Measurements from ENCODE around the gene SAMD3. TPM values are rescaled to one million over a fixed set of nuclear protein-coding genes. Genes with fewer than 3 reads are reported as not detected.
A peak's percentile ranks its signal among the peaks of the same experiment; 100 is the strongest.
"Not testable (repeated sequence)": the region's sequence is repeated elsewhere in the genome, so short reads cannot be mapped to it uniquely, and the experiment has no call there.

Gene SAMD3, protein sequence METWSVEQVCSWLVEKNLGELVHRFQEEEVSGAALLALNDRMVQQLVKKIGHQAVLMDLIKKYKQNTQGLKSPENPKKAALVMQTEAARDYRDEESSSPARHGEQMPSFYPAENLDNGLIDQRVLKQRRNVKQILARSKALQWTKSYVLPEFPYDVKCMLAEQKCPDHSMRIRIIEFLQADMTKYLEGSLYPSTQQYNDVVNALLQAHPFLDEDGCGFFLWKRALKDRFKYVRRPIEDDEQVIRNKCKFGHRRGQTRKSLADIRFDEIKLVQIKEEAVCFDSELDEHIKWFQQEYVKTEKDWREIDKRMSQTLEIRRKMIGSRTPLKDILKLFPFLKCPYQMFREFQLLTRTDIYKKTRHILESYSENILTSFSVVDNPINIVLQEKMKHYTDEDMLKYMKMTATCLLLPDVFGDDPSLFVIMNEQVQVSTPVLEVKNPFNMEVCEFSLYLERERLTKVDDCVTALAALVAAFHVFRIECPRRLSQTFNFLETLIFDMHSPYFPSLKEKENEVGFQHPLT
- total RNA-seq (ENCODE audit: insufficient read depth, low replicate concordance), result 9.1 TPM

DNA sequence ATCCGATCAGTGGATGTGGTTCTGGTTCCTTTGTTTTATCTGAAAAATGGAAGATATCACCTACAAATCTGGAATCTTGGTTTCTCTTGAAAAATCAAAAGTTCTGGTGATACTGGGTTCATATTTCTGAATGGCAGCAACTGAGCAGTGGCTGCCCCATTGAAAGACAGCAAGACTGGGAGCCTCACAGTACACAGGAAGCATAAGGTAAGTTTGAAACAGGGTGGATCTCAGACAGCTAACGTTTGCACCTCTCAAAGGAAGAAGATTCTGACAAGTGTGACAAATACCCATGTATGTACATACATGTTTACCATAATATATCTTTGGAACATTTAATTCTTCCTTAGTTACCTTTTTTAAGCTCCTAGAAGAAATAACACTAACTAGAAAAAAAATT lies at the start of gene SAMD3:
Gene SAMD3 (minus strand): TSS at position 177 of the 400 bp plus-strand sequence. CDS start 7,678 bp downstream, outside the sequence.
- no peak for DNase-seq (ENCODE audit: low spot score)

DNA sequence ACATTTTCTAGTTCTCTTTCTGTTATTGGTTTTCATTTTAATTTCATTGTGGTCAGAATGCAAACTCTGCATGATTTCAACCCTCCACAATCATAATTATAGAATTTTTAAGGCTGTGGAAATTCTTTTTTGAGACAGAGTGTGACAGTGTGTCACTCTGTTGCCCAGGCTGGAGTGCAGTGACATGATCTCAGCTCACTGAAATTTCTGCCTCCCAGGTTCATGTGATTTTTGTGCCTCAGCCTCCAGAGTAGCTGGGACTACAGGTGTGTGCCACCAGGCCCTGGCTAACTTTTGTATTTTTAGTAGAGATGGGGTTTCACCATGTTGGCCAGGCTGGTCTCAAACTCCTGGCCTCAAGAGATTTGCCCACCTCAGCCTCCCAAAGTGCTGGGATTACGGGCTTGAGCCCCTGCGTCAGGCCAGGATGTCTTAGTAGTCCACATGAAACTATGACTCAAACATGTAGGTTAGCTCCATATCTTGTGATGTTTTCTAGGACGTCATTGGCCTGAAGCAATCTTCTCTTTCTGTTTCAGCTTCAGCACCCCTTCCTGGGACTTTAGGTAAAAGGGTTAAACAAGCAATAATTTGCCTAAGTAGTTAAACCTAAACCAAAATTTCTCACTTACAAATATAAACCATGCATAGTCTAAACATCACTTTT lies 47.4 kb upstream of the SAMD3 start:
- no peak for DNase-seq (ENCODE audit: low spot score)

DNA sequence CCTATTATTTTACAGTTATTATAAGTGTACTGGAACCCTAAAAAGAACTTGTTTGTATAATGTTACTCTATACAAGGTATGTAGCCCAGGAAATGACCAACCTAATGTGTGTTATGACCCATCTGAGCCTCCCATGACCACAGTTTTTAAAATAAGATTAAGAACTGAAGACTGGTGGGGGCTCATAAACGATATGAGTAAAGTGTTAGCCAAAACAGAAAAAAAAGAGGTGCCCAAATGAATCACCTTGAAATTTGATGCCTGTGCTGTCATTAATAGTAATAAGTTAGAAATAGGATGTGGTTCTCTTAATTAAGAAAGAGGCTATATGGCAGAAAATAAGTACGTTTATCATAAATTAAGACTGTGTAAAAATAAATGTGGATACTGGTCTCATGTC lies 42.8 kb upstream of the SAMD3 start:
- not testable (repeated sequence) for DNase-seq (ENCODE audit: low spot score)

DNA sequence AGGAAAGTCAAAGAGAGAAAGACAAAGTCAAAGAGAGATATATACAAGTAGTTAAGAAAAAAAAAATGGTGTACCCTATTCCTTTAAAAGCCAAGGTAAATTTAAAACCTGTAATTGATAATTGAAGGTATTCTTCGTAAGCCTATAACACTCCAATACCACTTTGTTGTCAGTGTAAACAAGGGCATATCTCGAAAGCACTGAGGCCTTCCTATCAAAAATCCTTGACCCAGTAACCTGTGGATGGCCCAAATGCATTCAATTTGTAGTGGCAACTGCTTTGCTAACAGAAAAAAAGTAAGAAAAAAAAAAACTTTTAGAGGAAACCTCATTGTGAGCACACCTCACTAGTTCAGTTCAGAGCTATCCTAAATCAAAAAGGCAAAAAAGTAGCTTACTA lies 39.3 kb upstream of the SAMD3 start:
- DNase-seq (ENCODE audit: low spot score), result no peak

DNA sequence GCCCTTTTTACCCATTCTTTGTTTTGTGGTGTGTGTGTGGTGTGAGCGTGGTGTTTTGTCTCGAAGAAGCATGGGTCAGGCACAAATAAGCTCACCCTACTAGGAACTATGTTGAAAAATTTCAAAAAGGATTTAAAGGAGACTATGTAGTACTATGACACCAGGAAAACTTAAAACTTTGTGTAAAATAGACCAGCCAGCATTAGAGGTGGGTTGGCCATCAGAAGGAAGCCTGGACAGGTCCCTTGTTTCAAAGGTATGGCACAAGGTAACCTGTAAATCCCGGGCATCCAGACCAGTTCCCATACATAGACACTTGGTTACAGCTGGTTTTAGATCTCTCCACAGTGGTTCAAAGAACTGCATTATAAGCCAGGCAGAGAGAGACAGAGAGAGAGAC lies 38.8 kb upstream of the SAMD3 start:
- not testable (repeated sequence) for DNase-seq (ENCODE audit: low spot score)

DNA sequence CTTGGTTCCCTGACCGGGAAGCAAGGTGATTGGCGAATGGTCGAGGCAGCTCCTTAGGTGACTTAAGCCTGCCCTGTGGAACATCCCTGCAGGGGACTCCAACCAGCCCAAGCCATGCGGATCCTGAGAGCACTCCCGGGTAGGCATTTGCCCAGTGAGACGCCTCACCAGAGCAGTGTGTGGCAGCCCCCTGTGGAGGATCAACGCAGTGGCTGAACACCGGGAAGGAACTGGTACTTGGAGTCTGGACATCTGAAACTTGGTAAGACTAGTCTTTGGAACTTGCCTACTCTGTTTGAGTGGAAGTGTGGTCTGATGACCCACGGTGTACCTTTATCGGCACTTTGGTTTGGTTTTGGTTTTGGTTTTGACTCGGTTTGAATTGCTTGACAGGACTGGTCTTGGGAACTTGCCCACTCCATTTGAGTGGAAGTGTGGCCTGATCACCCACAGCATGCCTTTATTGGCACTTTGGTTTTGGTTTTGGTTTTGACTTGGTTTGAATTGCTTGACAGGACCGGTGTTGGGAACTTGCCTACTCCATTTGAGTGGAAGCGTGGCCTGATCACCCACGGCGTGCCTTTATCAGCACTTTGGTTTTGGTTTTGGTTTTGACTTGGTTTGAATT lies 38.0 kb upstream of the SAMD3 start:
- DNase-seq (ENCODE audit: low spot score), result not testable (repeated sequence)

DNA sequence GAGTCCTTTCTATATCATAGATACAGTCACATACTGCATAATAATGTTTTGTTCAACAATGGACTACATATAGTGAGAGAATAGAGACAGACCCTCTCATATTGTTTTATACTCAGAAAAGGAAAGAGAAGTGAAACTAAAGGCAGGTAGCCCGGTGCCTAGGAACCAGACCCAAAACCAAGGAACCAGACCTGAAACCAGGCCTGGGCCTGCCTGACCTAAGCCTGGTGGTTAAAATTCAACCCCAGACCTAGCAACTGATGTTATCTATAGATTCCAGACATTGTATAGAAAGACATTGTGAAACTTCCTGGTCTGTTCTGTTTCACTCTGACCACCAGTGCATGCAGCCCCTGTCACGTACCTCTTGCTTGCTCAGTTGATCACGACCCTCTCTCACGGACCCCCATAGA lies 37.3 kb upstream of the SAMD3 start:
- DNase-seq (ENCODE audit: low spot score), result not testable (repeated sequence)

DNA sequence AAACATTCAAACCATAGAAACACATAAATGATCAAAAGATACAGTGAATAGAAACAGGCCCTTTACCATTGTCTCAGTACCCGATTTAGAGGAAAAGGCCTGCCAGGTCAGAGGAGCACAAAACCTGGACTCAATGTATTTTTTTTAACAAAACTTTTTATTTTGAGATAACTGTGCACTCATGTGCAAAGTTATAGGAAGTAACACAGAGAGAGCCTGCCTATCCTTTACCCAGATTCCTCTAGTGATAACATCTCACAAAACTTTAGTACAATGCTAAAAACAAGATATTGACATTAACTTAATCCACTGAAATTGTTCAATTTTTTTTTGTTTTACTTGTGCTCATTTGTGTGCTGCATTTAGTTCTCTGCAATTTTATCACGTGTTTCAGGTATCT lies 36.8 kb upstream of the SAMD3 start:
- no peak for DNase-seq (ENCODE audit: low spot score)

DNA sequence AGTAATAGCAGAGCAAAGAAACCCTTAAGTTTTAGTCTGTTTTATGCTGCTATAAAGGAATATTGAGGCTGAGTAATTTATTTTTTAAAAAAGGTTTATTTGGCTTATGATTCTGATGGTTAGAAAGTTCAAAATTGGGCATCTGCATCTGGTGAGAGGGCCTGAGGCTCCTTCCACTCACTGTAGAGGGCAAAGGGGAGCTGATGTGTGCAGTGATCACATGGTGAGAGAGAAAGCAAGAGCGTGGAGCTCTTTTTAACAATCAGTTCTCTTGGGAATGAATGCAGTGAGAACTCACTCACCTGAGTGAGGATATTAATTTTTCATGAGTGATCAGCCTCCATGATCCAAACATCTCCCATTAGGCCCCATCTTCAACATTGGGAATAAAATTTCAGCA lies 36.4 kb upstream of the SAMD3 start:
- no peak for DNase-seq (ENCODE audit: low spot score)

DNA sequence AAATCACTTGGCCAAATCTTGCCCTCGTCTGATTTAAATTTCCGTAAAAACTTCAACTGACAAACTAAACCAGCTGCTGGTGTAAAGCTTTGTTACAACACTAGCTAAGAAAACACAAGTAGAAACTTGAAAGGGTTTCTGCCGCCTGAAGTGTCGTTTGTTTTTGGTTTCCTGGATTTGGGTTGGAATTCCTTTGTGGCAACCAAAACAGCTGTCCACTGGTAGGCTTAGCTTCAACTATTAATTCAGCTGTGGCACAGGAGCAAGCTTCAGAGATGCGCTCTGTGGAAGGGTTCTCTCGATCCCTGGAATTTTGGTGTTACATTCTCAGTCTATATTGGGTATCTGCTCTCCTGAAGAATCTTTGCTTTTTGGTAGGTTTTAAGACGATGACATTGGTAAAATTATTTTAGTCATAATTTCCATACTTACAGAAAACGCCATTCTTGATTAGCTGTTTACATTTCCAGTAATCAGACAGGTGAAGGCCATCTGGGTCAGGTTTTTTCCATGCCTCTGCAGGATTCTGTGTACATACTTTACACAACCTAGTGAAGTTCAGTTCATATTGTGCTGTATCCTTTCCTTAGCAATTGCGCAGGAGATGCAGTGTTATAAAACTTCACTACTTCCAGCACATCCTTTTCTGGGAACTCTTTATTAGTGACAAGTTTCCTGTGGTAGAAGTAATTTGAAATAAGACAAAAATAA lies 29.9 kb upstream of the SAMD3 start:
- DNase-seq (ENCODE audit: low spot score), result no peak

DNA sequence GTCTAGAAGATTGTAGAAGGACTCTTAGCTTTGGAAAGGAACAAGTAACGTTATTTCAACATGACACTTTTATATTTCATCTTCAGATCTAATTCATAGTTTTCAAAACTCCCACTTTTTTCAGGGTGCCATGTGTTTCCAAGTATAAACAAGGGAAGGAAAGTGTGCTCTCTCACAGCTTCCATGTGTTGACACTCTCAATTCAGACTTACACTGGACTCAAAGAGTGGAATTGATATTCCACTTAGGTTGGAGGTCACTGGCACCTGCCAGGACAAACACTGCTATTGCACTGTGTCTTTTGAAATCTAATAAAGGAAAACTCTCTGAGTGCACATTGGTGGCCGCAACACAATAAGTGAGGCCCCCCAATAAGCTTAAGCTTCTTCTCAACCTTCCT lies 22.5 kb upstream of the SAMD3 start:
- no peak for DNase-seq (ENCODE audit: low spot score)

DNA sequence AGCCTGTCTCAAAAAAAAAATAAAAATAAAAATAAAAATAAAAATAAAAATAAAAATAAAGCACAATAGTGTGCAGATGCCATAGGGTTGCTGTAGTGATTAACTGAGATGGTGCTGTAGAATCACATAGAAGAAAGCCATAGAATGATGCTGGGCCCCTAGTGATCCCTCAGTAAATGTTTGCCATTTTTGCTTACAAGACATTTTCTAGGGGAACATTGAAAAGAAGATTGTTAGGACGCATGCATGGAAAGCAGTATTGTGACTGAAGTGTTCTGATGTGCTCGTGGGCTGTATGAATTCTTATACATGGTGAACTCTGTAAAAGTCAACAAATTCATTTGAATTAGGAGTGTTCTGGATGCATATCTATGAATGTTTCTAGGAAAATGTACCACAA lies 22.0 kb upstream of the SAMD3 start:
- no peak for DNase-seq (ENCODE audit: low spot score)

DNA sequence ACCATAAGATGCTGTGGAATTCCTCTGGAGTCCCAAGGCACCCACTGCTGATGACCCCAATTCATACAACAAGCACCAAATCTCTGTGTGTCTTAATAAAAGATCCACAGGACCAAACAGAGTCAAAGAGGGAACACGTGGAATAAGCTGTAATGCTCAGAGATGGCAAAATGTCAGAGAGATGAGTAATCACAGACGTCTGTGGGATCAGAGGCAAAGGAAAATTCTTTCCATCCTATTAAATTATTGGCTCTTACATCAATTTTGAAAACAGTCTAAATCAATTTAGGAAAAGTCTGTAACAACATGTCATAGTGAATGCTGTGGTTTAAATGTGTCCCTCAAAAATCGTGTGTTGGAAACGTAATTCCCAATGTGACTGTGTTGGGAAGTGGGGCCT lies 17.5 kb upstream of the SAMD3 start:
- DNase-seq (ENCODE audit: low spot score), result peak; percentile 84

DNA sequence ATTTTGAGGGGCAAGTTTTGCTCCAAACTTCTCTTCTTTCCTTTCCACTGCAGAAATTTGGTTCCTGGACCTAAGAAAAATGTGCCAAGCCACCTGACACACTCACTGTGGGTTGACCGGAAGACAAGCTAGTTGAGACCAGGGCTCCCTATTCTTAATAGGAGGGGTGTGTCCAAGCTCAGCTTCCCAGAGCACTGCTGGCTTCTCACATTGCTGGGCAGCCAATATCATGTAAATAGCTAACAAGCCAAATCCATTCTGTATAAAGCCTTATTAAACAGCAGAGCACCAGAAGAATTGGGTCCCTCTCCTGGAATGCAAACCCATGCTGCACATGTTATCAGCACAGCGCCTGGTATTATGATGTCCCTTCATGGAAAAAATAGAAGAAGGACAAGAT lies 17.0 kb upstream of the SAMD3 start:
- DNase-seq (ENCODE audit: low spot score), result no peak

DNA sequence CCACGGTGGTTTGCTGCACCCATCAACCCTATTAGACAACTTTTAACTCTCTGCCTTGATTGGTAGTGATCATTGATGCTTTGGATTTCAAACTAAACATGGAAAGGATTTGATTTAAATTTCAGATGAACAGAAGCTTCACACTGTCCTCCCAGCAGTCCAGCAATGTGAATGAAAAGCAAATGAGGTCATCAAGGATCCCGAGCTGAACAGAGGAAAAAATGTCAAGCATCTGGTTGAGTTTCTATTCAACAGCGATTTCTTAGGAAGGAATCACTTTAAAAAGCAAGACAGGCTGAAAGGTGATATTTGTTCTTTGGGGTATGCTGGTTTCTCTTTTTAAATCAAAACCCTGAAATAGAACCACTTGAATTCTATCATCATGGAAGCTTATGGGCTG lies 10.6 kb upstream of the SAMD3 start:
- peak; percentile 34 for DNase-seq (ENCODE audit: low spot score)

DNA sequence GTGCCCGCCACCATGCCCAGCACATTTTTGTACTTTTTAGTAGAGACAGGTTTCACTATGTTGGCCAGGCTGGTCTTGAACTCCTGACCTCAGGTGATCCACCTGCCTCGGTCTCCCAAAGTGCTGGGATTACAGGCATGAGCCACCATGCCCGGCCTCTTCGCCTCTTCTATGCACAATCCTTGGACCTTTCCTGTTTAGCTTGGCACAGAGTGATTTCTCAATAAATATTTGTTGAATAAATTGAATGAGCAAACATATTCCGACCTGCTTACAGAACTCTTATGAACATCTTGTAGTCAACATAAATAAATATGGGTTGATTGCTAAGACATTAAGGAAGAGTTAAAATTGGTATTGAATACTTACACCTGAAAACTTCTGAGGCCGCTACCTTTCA lies 7.8 kb upstream of the SAMD3 start:
- DNase-seq (ENCODE audit: low spot score), result not testable (repeated sequence)

DNA sequence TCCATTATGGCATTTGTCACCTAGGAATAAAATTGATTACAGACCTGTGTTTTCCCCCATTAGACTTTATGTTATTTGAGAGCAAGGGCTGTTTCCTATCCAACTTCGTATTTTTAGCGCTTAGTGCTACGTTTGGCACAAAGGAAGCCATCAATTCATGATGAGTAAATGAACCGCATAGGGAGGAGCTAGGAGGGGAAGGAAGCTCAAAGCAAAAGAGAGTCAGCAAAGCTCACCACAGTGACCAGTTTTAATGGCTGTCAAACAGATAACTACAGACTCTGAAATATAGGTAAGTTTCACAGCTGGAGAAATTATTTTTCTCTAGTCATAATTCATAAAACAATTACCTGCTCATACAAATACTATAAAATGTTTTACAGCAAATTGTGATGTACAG lies 6.9 kb upstream of the SAMD3 start:
- DNase-seq (ENCODE audit: low spot score), result no peak

DNA sequence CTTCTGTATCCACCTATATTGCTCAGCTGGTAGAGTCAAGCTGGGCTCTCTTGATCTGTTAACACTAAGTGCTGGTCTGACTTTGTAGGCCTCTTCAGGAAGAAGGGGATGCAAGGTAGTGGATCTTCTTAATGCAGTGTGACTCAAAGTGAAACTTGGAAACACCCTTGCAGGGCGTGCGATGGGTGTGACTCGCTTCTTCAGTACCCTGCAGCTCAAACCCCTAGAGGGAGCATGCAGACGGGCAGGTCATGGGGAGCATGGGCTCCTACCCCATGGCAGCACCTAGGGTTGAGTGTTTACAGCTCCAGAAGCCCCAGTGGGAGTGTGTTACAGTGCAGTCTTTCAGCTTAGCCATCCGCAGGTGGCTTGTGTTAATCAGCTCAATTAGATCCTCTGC lies 757 bp upstream of the SAMD3 start:
- DNase-seq (ENCODE audit: low spot score), result no peak

DNA sequence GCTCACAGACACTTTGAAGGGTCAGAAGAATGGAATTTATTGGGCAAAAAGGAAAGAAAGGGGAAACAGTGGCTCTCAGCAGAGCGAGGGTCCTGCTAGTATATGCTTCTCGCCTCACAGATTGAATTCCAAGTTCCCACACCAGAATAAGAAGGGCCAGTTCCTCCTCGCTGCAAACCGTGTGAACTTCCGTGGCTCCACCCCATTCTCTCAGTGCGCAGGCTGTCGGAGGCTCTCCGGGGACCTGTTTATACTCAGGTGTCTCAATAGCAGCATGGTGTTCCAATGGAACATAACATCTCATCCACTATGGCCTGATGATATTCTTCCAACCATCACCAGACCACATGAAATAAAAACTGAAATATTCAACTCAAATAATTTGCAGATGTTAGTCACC lies 4.6 kb downstream of the SAMD3 start:
- no peak for DNase-seq (ENCODE audit: low spot score)

DNA sequence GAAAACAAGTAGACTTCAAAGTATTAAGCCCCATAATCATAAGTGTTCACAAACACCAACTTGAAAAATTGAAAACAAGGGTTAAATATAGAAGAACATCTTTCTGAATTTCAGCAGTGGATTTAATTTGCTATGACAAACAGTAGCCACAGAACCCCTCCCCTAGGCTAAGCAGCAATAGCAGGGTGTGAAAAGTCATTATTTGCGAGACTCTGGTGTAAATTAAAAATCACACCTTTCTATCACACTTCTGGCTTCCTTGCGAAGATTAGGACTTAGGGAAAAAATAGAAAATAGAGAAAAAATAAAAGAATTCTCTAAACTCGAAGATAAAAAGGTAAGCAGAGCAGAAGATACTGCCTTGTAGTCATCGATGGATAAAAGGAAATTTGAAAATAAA lies 6.1 kb downstream of the SAMD3 start:
- DNase-seq (ENCODE audit: low spot score), result no peak

DNA sequence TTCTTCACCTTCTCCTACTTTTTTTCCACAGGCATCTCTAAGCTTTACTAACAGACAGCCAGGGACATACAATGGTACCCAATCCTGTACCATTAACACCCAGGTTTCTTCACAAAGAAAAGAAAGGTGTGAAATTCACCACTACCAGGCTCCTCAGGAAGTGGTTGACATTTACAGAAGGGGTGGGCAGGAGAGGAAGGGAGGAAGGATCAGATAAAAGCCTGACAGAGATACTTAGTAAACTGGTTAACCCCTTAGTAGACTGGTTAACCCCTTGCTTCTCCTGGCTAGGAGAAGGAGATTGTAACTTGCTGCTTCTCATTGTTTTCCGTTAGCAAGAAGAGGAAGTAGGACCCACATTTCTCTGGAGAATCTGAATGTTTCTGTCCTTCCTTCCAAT lies 7.2 kb downstream of the SAMD3 start:
- DNase-seq (ENCODE audit: low spot score), result no peak

All from umbilical cord (tissue), 2 donors.